Measurements from ENCODE around the gene GLRA3.
"Not testable (repeated sequence)": the region's sequence is repeated elsewhere in the genome, so short reads cannot be mapped to it uniquely, and the experiment has no call there.

The GLRA3 gene

GRCh38 chr4:174828845-174829701 lies at the start of gene GLRA3:
Gene GLRA3 (minus strand): TSS chr4:174829247. CDS start chr4:174828811, 436 bp downstream.
- peak; percentile 24 for DNase-seq

DNA sequence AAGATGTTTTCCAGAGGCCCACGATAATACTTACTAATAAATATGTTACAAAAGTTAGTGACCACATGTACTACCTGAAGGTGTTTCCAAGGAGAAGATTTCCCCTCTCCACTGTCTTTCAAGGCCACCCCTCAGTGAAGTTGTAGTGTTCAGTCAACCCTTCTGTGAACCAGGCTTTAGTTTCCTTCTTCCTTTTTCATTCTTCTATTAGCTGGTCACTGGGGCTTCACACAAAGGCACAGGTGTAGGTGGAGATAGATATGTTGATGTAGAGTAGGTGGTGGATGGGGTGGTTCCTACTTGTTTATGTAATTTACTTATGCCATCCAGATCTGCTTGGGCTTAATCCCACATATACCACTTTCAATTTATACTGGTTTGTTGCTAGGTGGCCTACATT lies 45.9 kb upstream of the GLRA3 start:
- no peak for DNase-seq

- no peak for DNase-seq
Observed at GRCh38 chr4:174873931-174874330, 44.9 kb upstream of the GLRA3 start.

DNA sequence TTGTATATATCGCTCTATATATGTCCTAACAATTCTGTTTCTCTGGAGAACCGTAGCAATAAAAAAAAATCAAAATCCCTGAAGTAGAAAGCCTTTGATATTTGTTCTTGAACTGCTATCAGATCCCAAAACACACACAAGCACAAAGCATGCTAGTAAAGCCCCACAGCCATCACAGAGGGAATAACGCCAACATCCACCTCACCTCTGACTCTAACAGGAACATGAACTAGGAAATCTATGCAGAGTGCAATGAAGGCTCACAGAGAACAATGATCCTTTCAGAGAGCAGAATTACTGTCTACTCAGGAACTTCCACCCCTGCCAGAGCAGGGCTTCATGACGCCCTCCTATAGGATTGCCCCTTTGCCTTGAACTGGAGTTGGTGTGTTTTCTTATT lies 44.1 kb upstream of the GLRA3 start:
- DNase-seq, result not testable (repeated sequence)

- DNase-seq, result no peak
Observed at GRCh38 chr4:174871407-174871806, 42.4 kb upstream of the GLRA3 start.

DNA sequence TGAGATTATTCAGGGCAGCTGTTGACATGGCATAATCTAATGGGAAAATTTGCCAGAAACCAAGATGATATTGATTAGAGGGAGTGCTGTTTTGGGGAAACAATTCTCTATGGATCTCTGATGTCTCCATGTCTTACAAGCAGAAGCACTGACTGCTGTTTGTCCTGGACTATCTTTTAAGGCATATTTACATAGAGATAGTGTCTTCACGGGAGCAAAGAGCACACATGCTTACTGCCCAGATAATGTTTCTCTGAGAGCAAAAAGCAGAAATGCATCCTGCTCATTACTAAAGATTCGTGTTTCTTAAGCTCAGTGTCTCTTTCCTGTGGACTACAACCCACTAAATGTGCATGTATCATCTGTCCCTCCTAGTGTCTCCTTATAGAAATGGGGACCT lies 41.3 kb upstream of the GLRA3 start:
- no peak for DNase-seq

DNA sequence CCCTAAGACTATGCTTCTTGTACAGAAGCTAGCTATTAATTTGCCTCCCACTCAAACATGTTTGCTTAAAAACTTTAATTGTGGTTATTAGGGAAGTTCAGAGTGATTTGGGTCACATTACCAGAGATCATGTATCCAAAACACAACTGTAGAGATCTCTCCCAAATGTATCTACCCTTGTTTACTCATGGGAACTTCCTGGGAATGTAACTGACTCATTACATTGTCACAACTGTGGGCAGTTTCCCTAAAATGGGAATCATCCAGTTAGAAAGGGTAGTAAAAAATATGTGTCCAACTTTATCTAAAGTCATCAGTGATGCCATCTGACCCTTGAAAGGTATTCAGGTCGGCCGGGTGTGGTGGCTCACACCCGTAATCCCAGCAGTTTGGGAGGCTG lies 40.3 kb upstream of the GLRA3 start:
- no peak for DNase-seq

GRCh38 chr4:174867903-174868302 lies 38.9 kb upstream of the GLRA3 start:
- no peak for DNase-seq

- DNase-seq, result no peak
Observed at GRCh38 chr4:174865418-174865985, 36.5 kb upstream of the GLRA3 start.

DNA sequence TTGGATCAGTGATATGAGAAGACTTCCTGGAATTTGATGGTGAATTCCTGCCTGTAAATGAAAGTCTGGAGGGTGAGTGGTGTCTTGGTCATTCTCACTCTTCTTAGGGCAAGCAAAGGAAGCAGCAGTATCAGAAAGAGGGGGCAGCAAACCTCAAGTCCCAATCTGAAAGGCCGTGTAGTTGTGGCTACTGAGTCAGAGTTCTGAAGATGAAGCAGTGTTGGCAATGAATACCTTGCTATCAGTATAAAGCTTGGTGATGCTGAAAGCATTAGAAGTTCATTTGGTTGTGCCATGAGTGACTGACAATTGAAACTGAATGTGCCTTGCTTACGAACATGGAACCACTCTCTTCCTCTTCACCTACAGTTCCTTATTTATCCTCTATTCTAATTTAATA lies 35.0 kb upstream of the GLRA3 start:
- no peak for DNase-seq

DNA sequence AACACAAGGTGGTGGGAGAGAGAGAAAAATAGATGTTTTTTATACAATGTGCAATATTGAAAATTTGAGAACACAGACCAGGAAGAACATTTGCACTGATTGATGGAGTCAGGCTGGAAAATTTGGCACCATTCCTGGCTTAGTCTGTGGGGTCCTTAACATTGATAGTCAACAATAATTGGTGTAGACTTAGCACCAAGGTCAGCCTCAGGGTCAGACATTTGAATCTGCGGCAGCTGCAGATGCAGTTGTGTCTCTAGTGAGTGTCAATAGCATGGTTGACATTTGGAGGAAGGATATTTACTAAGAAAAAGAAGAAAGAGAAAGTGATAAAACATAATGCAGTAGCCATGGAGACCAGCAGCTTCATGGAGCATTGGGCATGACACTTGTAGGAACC lies 31.5 kb upstream of the GLRA3 start:
- no peak for DNase-seq

DNA sequence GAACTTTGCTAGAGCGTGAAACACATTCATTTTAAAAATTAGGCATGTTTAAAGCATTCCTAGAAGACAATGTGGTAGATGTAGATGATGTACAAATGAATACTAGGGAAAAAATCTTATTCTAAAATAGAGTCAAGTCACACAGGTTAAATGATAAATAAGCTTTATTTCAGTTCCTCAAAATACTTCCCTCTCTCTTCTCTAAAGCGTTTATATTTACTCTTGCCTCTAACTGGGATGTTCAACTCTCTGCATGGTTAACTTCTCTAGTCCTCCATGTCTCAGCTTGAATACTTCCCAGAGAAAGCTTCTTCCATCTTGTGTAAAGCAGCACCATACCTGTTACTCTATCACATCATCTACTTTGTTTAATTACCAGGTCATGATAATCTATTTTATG lies 30.9 kb upstream of the GLRA3 start:
- no peak for DNase-seq

GRCh38 chr4:174856926-174857800 lies 28.1 kb upstream of the GLRA3 start:
- DNase-seq, result no peak

GRCh38 chr4:174855050-174855449 lies 26.0 kb upstream of the GLRA3 start:
- no peak for DNase-seq

DNA sequence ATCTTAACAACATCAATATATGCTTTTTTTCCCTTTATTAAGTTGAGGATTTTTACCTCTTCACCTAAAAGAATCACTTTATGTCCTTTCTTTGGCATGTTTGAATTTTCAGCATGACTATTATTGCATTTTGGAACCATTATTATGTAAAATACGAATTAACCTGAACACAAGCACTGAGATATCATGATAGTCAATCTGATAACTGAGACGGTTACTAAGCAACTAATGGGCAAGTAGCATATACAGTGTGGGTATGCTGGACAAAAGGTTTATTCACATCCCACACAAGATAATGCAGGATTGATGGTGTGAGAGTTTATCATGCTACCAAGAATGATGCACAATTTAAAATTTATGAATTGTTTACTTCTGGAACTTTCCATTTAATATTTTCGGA lies 24.6 kb upstream of the GLRA3 start:
- DNase-seq, result no peak

GRCh38 chr4:174848596-174848995 lies 19.5 kb upstream of the GLRA3 start:
- DNase-seq, result no peak

- DNase-seq, result no peak
Observed at GRCh38 chr4:174847801-174848427, 18.9 kb upstream of the GLRA3 start.

DNA sequence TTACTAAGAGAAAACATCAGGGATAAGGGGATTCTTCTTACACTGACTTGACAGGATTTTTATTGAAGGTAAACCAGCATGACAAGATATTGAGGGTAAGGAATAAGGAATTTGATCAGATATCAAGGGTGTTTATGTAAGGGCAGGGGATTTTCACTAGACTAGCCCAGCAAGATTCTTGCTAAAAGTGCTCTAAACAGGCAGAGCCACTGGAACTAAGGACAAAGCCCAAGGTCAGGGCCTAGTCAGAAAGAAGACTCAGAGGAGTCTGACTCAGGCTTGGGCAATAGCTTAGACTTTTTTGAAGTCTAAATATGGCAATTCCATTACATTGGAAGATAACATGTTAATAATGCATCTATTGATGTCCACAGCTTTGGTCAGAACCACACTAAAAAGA lies 6.5 kb upstream of the GLRA3 start:
- no peak for DNase-seq

- no peak for DNase-seq
Observed at GRCh38 chr4:174834477-174834876, 5.4 kb upstream of the GLRA3 start.

- DNase-seq, result no peak
Observed at GRCh38 chr4:174826660-174827059, 2.4 kb downstream of the GLRA3 start.

GRCh38 chr4:174815282-174815681 lies 13.8 kb downstream of the GLRA3 start:
- DNase-seq, result no peak

DNA sequence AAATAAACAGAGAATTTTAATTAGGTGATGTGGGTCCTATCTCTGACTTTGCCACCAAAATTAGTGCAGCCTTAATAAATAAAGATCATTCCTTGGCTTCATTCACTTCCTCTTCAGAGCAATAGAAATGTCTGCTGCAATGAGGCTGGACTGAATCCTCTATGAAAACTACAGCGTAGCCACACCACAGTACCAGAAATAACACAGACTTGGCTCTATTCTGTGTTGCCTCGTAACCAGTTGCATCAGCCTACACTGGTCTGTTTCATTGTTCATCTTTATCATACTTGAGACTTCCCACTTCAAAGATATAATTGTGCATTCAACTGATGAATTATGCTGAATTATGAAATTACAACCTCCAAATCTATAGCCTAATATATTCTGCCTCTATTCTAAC lies 15.8 kb downstream of the GLRA3 start:
- DNase-seq, result no peak

DNA sequence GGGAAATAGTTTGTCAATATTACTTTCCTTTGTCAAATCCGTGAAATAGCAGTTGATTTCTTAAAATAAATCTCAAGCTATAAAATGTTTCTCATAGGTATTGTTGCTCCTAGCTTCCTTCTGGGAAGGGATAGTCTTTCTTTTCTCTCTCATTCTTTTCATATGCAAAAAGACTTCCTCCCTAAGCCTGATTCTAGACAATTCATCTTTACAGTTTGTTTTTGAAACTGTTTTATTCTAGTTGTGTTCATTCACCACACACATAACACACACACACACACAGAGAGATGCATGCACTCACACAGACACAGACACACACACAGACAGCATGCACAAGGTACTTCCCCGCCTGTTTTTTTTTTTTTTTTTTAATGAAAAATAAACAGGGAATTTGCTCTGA lies 18.2 kb downstream of the GLRA3 start:
- no peak for DNase-seq

All from GDM1 (cell line).